PFSK-1 (cell line): ENCODE results near the gene ACSL4.

Experiments used
- FOXP2 ChIP-seq: optimal IDR thresholded peaks from 2 replicates; pipeline ENCODE3; 2011; ENCODE audit warnings: borderline replicate concordance, control low read depth, inconsistent platforms; ENCODE audit not compliant: insufficient read depth; ENCODE audit errors: extremely low read length, extremely low read depth
- POLR2AphosphoS5 ChIP-seq: IDR thresholded peaks from 2 replicates; pipeline ENCODE4 v1.6.1; 2012; ENCODE audit warnings: low read depth, mild to moderate bottlenecking, control low read depth, low read length, moderate library complexity
- SIN3A ChIP-seq: IDR thresholded peaks from 2 replicates; pipeline ENCODE4 v1.6.1; 2012; ENCODE audit warnings: mild to moderate bottlenecking, low read length, moderate library complexity, borderline replicate concordance; ENCODE audit not compliant: insufficient read depth
- TAF1 ChIP-seq: IDR thresholded peaks from 2 replicates; pipeline ENCODE4 v1.6.1; 2012; ENCODE audit warnings: low read length, control low read depth, borderline replicate concordance; ENCODE audit not compliant: insufficient read depth
- TF ChIP-seq, protein P1 (sequence below), 2 experiments: IDR thresholded peaks; 2 replicates each; pipeline versions ENCODE4 v1.6.1 to v1.8.0; 2011 to 2012; ENCODE audit warnings: low read depth in 2 of 2, low read length in 2 of 2, control low read depth in 1 of 2, inconsistent platforms in 1 of 2, mild to moderate bottlenecking in 1 of 2, moderate library complexity in 1 of 2; ENCODE audit not compliant: insufficient read depth in 1 of 2

Gene ACSL4

DNA sequence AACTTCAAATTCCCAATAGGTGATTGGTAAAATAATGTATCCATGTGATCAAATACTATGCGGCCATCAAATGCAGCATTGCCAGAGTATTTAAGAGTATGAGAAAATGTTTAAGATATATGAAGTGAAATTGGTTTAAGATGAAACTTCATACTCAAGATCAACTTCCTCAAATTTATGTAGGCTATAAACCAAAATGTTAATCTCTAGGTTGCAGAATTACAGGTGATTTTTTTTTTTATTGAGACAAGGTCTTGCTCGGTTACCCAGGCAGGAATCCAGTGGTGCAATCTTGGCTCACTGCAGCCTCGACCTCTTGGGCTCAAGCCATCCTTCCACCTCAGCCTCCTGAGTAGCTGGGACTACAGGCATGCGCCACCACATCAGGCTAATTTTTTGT lies 25.3 kb downstream of the ACSL4 start:
- TF ChIP-seq TAF1: no peak
- TF ChIP-seq, protein P1, sequence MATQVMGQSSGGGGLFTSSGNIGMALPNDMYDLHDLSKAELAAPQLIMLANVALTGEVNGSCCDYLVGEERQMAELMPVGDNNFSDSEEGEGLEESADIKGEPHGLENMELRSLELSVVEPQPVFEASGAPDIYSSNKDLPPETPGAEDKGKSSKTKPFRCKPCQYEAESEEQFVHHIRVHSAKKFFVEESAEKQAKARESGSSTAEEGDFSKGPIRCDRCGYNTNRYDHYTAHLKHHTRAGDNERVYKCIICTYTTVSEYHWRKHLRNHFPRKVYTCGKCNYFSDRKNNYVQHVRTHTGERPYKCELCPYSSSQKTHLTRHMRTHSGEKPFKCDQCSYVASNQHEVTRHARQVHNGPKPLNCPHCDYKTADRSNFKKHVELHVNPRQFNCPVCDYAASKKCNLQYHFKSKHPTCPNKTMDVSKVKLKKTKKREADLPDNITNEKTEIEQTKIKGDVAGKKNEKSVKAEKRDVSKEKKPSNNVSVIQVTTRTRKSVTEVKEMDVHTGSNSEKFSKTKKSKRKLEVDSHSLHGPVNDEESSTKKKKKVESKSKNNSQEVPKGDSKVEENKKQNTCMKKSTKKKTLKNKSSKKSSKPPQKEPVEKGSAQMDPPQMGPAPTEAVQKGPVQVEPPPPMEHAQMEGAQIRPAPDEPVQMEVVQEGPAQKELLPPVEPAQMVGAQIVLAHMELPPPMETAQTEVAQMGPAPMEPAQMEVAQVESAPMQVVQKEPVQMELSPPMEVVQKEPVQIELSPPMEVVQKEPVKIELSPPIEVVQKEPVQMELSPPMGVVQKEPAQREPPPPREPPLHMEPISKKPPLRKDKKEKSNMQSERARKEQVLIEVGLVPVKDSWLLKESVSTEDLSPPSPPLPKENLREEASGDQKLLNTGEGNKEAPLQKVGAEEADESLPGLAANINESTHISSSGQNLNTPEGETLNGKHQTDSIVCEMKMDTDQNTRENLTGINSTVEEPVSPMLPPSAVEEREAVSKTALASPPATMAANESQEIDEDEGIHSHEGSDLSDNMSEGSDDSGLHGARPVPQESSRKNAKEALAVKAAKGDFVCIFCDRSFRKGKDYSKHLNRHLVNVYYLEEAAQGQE (IDR thresholded peaks at IDR 0.05; ENCODE audit: insufficient read depth in 1 of 2, low read depth in 2 of 2, low read length in 2 of 2): no peak
- TF ChIP-seq POLR2AphosphoS5: no peak
- no peak for TF ChIP-seq SIN3A
- no peak for TF ChIP-seq FOXP2

DNA sequence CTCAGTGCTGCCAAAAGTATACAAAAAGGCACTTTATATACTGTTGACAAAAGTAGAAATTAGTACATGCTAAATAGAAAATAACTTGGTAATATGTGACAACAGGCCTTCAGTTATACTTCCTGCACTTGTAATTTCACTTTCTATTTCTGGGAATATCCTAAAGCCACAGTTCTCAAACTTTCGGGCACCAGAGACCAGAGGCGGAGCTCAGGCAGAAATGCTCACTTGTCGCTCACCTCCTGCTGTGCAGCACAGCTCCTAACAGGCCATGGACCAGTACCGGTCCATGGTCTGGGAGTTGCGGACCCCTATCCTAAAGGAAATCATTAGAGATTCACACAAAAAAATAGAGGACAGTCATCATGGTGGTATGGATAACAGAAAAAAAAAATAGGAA lies 25.7 kb downstream of the ACSL4 start:
- TF ChIP-seq POLR2AphosphoS5 (no peak), SIN3A (no peak), TAF1 (no peak)

DNA sequence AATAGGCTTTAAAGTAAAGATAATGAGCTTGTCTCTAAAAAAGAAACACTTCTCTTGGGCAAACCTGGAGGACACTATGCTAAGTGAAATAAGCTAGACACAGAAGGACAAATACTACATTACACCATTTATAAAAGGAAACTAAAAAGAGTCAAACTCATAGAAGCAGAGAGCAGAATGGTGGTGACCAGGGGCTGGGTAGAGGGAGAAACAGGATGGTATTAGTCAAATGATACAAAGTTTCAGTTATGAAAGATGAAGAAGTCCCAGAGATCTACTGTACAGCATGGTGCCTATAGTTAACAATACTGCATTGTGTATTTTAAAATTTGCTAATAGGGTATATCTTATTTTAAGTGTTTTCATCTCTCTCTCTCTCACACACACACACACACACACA lies 28.5 kb downstream of the ACSL4 start:
- TF ChIP-seq FOXP2 (no peak), POLR2AphosphoS5 (no peak), SIN3A (no peak), TAF1 (no peak)
- TF ChIP-seq, protein P1 (IDR thresholded peaks at IDR 0.05; ENCODE audit: insufficient read depth in 1 of 2, low read depth in 2 of 2, low read length in 2 of 2): no peak

DNA sequence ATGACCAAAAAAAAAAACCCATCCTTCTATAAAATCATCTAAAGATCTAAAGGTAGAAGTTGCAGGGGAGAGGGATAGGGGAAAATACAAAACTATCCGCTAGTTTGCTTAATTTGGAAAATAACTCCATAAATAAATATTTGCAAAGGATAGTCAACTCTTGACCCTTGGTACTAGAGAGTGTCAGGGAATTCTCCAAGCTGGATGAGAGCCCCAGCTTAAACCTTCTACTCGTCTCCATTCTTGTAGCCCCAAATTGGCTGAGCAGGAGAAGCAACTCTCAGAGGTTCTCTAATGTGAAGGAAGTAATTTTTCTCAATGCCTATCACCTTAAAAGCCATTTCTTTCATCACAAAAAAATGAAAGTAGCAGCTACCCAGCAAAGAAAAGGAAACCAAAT lies 35.2 kb downstream of the ACSL4 start:
- no peak for TF ChIP-seq POLR2AphosphoS5
- TF ChIP-seq SIN3A: no peak
- TF ChIP-seq, protein P1 (IDR thresholded peaks at IDR 0.05; ENCODE audit: insufficient read depth in 1 of 2, low read depth in 2 of 2, low read length in 2 of 2): no peak
- TF ChIP-seq TAF1: no peak
- TF ChIP-seq FOXP2: no peak

DNA sequence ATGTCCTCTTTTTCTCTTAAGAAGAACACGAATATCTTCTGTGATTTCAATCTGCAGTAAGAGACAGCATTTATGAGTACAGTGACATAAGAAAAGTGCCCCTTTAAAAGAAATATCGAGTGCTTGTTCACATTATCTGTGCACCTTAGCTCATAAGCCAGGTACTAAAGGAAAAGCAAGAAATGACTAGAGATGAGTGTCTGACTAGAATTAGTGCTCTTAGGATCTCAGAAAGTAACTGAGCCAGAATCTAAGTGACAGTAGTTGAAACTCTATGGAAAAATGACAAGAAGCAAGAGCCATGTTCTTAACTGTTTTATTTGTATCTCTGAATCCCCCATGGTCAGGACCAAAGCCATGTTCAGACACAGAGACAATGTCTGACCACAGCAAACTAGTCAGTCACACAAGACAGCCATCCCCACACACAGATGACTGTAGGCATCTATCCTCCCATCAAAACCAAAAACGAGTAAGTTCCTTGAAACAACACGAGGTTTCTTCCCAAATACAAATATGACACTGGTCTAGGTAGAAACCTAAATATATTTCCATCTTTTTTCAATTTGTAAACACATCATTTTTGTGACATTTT lies 36.8 kb downstream of the ACSL4 start:
- no peak for TF ChIP-seq POLR2AphosphoS5
- TF ChIP-seq FOXP2: no peak
- TF ChIP-seq TAF1: no peak
- TF ChIP-seq, protein P1 (IDR thresholded peaks at IDR 0.05; ENCODE audit: insufficient read depth in 1 of 2, low read depth in 2 of 2, low read length in 2 of 2): no peak
- TF ChIP-seq SIN3A: no peak
